ENCODE data around the gene PITX2.

DNA sequence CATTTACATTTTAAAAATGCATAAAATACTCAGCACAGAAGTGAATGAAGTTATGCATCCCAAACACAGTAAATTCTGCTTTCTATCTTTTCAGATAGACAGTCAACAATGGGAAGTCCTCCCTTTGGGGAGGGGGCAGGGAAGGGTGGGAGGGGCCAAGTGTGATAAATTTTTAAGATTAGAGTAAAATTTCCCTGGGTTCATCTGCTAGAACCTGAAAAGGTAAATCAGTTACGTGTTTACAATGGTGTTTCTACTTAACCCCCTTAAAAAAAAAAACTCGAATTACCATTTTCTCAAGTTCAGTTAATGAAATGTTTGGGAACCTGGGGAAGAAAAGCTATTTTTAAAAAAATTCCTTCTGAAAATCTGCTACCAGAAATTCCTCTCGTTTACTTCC is 9.1 kb downstream of the PITX2 start:
- TF ChIP-seq, protein P1, sequence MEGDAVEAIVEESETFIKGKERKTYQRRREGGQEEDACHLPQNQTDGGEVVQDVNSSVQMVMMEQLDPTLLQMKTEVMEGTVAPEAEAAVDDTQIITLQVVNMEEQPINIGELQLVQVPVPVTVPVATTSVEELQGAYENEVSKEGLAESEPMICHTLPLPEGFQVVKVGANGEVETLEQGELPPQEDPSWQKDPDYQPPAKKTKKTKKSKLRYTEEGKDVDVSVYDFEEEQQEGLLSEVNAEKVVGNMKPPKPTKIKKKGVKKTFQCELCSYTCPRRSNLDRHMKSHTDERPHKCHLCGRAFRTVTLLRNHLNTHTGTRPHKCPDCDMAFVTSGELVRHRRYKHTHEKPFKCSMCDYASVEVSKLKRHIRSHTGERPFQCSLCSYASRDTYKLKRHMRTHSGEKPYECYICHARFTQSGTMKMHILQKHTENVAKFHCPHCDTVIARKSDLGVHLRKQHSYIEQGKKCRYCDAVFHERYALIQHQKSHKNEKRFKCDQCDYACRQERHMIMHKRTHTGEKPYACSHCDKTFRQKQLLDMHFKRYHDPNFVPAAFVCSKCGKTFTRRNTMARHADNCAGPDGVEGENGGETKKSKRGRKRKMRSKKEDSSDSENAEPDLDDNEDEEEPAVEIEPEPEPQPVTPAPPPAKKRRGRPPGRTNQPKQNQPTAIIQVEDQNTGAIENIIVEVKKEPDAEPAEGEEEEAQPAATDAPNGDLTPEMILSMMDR (IDR thresholded peaks at IDR 0.05), result no peak
- no peak for TF ChIP-seq POLR2AphosphoS5 (IDR thresholded peaks at IDR 0.05)
- no peak for TF ChIP-seq EP300 (IDR thresholded peaks at IDR 0.05)
- no peak for TF ChIP-seq POLR2A (IDR thresholded peaks at IDR 0.05)
